Measurements from ENCODE around the gene SUN5.

DNA sequence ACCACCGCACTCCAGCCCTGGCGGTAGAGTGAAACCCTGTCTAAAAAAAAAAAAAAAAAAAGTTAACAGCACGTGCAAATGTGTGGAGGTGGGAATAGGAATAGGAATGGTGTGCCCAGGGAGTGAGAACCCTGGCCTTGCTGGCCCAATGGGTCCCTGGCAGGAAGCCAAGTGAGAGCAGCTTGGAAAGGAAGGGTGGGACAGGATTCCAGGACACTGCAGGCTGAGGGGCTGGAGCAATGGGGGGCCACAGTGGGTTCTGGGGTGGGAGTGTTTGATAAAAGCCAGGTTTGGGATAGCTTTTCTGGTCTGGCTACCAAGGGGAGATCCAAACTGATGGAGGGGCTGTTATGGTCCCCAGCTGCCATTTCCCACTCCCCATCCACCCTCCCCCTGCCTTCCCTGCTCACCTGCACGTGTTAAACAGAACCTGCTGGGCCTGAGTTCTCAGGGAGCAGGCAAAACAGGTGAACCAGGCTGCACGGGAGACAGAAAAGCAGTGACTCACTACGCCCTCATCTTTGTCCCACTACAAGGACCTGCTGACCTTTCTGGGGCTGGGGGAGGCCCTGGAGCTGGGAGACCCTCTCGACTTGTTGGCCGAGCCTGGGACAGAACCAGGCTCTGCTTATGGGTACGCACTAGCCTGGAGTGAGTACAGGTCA, 3.3 kb downstream of the SUN5 start:
- TF ChIP-seq SIN3A (IDR thresholded peaks at IDR 0.05; ENCODE audit: borderline replicate concordance, insufficient read depth, low read depth, low read length), result no peak
- TF ChIP-seq, protein P1, sequence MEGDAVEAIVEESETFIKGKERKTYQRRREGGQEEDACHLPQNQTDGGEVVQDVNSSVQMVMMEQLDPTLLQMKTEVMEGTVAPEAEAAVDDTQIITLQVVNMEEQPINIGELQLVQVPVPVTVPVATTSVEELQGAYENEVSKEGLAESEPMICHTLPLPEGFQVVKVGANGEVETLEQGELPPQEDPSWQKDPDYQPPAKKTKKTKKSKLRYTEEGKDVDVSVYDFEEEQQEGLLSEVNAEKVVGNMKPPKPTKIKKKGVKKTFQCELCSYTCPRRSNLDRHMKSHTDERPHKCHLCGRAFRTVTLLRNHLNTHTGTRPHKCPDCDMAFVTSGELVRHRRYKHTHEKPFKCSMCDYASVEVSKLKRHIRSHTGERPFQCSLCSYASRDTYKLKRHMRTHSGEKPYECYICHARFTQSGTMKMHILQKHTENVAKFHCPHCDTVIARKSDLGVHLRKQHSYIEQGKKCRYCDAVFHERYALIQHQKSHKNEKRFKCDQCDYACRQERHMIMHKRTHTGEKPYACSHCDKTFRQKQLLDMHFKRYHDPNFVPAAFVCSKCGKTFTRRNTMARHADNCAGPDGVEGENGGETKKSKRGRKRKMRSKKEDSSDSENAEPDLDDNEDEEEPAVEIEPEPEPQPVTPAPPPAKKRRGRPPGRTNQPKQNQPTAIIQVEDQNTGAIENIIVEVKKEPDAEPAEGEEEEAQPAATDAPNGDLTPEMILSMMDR (IDR thresholded peaks at IDR 0.05), result no peak

Data from Panc1 (cell line).